8988T (cell line): ENCODE data around the gene SMCO4.
A peak's percentile ranks its signal among the peaks of the same experiment; 100 is the strongest.
"Not testable (repeated sequence)": the region's sequence is repeated elsewhere in the genome, so short reads cannot be mapped to it uniquely, and the experiment has no call there.

Experiments
- DNase-seq: peaks from one replicate; pipeline ENCODE4 v3.0.0; 2011

The SMCO4 gene, protein sequence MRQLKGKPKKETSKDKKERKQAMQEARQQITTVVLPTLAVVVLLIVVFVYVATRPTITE

DNA sequence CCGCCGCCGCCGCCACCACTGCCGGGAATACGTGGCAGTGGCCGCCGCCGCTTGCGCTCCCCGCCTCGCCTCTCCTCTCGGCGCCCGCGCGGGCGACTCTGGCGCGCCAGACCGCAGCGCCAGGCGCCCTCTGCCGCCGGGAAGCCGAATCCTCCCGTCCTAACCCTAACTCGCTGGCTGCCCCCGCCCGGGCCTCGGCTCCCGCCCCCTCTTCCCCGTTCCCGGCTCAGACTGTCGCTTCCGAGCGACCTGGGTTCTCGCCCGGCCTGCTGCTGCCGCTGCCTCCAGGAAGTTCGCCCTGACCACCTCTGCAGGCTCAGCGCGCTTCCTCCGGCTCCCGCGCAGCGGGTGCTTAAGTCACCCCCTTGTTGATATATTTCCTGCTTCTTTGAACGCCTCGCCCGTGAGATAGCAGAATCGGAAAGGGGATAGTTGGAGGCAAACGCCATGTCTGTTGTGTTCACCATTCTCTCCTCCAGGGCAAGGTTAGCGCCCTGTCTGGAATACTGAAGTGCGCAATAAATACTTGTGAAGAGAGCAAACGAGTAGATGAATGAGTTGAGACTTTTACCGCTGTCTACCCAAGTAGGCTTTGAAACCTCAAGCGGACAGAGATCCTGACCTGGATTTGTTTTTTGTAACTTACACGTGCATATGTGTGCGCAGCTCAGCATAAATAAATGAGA is at the start of gene SMCO4:
SMCO4 (minus strand) TSS at position 100 of the 686 bp plus-strand sequence. CDS start 64,202 bp downstream, outside the sequence.
- DNase-seq = peak; percentile 97

DNA sequence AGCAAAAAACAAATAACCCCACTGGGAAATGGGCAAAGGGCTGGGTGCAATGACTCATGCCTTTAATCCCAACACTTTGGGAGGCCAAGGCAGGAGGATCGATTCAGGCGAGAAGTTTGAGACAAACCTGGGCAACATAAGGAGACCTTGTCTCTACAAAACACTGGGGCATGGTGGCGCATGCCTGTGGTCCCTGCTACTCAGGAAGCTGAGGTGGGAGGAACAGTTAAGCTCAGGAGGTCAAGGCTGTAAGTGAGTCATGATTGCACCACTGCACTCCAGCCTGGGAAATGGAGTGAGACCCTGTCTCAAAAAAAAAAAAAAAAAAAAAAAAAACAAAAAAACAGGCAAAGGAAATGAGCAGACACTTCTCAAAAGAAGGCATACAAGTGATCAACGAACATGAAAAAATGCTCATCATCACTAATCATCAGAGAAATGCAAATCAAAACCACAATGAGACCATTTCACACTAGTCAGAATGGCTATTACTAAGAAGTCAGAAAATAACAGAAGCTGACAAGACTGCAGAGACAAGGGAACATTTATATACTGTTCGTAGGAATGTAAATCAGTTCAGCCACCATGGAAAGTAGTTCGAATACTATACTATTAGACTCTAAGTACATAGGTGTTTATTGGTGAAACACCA is 48.2 kb upstream of the SMCO4 start:
- no peak for DNase-seq

GRCh38 chr11:93589347-93589746 is 46.2 kb upstream of the SMCO4 start:
- DNase-seq = no peak

GRCh38 chr11:93587858-93588581 is 44.8 kb upstream of the SMCO4 start:
- no peak for DNase-seq

DNA sequence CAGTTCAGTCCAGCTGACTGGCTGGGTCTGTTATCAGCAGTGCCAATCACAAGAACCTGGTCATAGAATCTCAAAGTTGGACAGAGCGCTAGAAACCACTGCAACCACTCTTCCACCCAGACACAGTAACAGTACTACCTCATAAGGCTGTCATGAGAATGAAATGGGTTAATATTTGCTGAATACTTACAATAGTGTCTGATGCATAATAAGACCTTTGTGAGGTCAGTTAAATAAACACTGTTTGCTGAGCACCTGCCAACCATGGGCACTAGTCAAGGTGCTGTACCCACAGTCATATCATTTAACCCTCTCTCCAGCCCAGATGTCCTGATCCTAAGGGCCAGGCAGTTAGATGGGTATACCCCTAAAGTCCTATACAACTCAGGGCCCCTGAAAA is 44.2 kb upstream of the SMCO4 start:
- DNase-seq = not testable (repeated sequence)

DNA sequence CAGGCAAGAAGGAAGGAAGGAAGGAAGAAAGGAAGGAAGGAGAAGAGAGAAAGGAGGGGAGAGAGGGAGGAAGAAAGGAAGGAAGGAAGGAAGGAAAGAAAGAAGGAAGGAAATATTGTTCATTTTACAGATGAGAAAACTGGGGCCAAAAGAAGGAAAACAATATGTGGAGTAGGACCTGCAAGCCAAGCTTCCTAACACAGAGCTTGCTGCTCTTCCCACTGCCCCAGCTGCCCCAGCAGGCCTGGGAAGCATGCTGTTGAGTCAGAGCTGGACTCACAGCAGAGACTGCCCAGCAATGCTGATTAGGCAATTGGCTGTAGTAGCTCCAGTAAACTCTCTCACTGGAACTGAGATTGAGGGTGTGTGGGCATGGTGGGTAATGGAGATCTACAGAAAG is 42.6 kb upstream of the SMCO4 start:
- DNase-seq = peak; percentile 16

DNA sequence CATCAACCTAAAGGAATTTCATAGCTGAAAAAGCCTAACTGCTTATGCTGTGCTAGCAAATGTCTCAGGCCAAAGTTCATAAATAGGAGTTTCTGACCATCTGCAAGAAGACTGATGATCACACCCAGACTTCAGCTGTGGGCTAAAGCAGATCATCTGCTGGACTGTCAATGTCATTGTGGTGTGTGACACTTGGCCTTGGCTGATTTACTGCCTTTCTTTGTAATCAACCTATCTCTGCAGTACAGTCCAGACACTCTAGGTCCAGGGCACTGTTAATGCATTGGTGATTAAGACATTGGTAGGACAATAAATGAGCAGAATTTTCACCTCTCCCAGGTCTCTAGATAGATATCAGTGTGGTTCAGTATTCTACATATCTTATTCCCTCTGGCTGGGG is 40.3 kb upstream of the SMCO4 start:
- no peak for DNase-seq

DNA sequence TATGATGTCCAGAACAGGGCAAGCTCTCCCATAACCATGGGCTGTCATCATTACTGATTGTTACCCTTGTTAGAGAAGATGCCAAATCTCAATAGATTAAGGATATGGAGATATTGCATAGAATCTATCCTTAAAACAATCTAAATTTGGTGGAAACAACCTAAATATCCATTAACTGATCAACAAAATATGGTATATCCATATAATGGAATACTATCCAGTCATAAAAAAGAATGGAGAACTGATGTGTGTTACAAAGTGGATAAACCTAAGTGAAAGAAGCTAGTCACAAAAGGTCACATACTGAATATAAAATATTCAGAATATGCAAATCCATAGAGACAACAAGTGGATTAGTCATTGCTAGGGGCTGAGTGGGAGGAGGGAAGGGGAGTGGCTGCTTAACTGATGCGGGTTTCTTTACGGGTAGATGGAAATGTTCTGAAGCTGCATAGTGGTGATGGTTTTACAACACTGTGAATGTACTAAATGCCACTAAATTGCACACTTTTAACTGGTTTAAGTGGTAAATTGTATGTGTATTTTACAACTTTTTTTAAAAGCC is 36.1 kb upstream of the SMCO4 start:
- DNase-seq = no peak

DNA sequence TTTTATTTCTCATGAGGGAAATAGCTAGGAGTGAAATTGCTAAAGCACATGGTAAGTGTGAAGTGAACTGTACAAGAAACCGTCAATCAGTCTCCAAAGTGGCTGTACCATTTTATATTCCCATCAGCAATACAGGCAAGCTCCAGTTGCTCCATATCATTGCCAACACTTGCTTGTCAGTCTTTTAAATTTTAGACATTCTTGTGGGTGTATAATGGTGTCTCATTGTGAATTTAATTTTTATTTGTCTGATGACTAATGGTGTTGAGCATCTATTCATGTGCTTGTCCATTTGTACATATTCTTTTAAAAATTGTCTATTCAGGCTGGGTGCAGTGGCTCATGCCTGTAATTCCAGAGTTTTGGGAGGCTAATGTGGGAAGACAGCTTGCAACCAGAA is 34.1 kb upstream of the SMCO4 start:
- DNase-seq = no peak

GRCh38 chr11:93576870-93577269 is 33.7 kb upstream of the SMCO4 start:
- DNase-seq = not testable (repeated sequence)

DNA sequence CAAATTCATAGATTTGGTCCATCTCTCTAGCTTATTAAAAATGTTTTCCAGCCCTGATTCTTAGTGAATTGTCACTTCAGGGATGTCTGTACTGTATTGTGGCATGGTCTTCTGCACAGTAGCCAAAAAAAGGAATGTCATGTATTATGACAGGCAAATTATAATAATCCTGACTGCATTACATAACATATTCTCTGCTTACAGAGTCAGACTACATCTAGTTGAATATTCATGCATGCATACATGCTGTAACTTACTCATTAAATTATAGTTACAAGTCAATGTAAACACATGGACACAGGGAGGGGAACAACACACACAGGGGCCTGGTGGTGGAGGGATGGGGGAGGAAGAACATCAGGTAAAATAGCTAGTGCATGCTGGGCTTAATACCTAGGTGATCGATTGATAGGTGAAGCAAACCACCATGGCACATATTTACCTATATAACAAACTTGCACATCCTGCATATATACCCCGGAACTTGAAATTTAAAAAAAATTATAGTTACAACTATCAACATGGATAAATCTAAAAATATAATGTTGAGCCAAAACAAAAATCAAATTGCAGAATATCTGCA is 31.5 kb upstream of the SMCO4 start:
- DNase-seq = no peak

DNA sequence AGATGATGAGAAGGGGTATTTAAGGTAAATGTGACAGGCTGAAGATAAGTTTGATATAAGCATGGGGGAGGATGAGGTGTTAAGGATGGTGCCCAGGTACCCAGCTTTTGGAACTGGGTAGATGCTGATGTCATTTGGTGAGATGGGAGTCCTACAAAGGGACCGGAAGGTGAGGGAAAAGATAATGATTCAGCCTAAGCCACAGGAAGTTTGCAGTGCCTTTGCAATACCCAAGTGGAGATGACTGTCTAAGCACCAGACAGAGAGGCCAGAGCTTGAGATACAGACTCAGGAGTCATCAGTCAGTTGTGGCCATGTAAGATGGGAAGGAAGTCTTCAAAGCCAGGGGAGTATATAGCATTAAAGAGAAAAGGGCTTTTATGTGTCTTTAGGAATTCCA is 30.0 kb upstream of the SMCO4 start:
- DNase-seq = no peak

- no peak for DNase-seq
Observed at GRCh38 chr11:93572621-93573020, 29.4 kb upstream of the SMCO4 start.

GRCh38 chr11:93572171-93572570 is 29.0 kb upstream of the SMCO4 start:
- DNase-seq = no peak

GRCh38 chr11:93571612-93572011 is 28.4 kb upstream of the SMCO4 start:
- DNase-seq = no peak

DNA sequence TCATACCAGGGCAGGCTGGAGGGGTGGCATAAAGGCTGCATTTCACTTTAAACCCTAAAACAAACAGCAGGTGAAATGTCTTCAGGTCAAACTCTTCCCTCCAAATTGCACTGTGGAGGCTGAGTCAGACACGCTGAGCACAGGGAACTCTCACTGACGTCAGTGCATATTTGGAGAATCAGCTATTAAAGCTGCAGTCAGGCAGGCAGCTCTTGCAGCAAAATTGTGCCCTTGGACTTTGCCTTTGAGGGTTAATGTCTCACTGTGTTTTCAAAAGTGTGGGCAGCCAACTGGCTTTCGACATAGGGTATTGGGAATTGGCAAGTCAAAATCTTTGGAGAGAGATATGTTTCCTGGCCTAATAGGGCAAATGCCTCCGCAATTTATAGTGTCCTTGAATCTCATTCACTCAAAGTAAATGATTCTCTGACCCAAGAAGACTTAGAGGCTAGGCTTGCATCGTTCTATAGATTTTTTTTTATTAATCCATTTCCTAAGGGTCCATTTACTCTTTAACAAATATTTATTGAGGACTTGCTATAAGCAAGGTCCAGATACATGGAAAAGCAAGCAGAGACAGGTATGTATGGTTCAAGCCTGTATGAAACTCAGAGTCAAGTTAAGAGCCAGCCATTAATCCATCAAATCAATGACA is 27.7 kb upstream of the SMCO4 start:
- DNase-seq = no peak

GRCh38 chr11:93569496-93569895 is 26.3 kb upstream of the SMCO4 start:
- DNase-seq = no peak

DNA sequence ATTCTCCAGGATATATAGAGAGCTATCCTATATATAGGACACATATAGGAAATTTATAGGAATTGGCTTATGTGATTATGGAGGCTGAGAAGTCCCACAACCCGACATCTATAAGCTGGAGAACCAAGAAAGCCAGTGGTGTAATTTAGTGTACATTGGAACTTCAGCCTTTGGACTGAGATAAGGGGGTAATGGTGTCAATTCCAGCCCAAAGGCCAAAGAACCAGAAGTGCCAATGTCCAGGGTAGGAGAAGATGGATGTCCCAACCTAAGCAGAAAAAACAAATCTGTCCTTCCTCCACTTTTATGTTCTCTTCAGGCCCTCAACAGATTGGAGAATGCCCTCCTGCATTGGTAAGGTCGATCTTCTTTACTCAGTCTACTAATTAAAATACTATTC is 25.5 kb upstream of the SMCO4 start:
- no peak for DNase-seq

GRCh38 chr11:93567401-93567895 is 24.3 kb upstream of the SMCO4 start:
- no peak for DNase-seq

GRCh38 chr11:93564895-93565294 is 21.7 kb upstream of the SMCO4 start:
- DNase-seq = no peak

DNA sequence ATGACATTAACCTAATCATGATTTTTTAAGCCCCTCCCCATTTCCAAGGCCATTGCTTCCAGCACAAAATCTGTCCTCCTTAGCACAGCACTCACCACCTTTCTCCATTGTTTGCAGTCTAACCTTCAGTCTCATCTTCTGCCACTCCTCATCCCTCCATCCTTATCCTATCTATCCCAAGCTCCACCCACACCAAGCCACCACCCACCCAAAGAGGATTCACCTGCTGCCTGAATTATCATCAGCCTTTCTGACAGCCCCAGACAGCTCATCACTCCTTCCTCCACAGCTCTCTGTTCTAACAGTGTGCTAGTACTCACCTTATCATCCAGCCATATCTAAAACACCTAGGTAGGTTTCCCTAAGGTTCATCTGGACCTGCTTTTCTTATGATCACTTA is 20.7 kb upstream of the SMCO4 start:
- no peak for DNase-seq

GRCh38 chr11:93560199-93560932 is 17.2 kb upstream of the SMCO4 start:
- DNase-seq = no peak
